ENCODE data around the gene MLLT6.
"Not testable (repeated sequence)": the region's sequence is repeated elsewhere in the genome, so short reads cannot be mapped to it uniquely, and the experiment has no call there.

MLLT6 gene

DNA sequence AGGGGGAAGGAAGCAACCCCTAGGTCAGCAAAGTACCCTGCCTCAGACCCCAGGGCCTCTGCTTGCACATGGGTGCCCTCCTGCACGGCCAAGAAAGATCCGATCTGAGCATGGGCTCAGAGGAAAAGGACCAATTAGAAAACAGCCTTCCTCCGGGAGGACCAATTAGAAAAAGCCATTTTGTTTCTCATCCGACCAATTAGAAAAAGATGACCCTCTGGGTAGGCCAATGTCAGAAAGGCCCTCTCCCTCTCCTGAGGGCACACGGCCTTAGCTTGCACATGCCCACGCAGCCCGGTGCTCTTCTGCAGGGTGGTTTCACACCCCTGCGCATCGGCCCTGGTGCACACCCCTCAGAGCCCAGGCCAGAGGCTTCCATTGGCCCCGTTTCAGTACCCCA lies 20.0 kb downstream of the MLLT6 start:
- in situ Hi-C loops (cut with HindIII; ENCODE audit: low sequenced_read_pairs) = no loop called here

DNA sequence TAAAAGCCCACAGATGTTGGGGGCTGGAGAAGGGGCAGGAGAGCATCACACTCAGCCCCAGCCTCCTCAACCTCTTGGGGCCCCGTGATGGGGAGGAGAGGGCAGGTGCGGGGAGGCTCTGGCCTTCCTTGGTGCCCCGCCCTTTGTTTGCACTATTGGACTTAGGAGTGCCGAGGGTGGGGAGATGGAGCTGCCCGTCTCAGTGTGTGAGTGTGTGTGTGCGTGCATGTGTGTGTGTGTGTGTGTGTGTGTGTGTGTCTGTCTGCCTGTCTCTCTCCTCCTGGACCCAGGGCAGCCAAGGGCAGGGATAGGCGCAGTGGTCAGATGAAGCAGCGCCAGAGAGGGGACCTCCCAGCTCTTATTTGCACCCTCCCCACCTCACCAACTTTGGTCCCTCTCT lies 21.1 kb downstream of the MLLT6 start:
- in situ Hi-C loops (cut with HindIII; ENCODE audit: low sequenced_read_pairs) = not testable (repeated sequence)

DNA sequence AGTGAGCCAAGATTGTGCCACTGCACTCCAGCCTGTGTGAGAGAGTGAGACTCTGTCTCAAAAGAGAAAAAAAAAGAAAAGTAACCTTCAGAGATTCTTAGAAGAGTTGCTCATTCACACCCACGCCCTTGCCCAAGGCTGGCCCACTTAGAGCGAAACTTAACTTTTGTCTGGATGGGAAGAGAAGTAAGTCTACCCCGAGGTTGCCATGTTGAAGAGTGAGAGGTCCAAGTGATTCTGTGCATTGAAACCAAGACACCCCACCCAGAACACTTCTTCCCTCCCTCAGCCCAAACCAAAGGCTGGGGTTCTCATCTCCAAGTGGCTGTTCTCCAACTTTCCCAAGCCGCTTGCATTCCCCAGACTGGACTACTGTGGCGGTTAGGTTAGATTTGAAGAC lies 22.7 kb downstream of the MLLT6 start:
- in situ Hi-C loops (cut with HindIII; ENCODE audit: low sequenced_read_pairs) = no loop called here

DNA sequence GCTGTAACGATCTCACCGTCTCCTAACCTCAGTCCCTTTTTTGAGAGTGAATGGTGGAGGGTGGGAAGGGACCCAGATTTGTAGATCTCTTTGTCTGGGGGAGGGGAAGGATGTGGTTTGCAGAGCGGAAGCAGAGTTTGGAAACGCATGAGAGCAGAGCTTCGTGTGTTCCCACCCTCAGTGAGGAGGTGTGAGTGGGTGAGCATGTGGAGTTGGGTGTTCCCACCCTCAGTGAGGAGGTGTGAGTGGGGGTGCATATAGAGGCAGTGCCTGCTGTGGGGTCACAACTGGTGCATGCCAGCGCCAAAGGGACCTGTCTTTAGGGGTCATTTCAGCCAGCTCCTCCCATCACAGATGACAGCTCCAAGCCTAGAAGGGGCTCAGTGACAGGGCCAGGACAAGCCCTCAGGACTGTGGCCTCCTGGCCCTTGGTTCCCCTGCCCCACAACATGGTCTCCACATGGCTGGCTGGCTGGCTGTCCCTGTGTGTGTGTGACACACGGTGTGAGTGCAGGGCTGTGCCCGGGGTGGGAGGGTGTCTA lies 23.3 kb downstream of the MLLT6 start:
- in situ Hi-C loops (cut with HindIII; ENCODE audit: low sequenced_read_pairs) = no loop called here

DNA sequence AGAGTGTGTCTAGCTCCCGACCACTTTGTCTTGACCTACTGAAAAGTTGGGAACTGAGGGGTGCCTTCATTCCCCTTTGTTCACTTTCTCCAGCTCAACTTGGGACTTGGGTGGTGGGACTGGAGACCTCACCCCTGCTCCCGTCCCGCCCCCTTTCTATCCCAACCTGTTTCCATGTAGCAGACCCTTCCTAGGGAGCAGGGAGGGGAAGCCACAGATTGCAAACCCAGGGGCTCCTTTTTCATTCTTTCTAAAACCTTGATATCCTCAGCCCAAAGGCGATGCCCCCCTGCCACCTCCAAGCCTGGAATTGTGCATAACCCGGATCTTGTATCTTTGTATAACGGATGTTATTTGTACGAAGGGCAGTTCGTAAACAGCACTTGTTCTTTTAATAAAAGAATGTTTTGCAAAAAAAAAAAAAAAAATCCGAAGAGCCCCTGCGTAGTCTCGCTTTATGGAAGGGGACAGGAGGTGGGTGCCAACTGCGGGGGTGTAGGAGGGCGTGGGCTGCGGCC lies 24.4 kb downstream of the MLLT6 start:
- in situ Hi-C loops (cut with HindIII; ENCODE audit: low sequenced_read_pairs) = no loop called here

DNA sequence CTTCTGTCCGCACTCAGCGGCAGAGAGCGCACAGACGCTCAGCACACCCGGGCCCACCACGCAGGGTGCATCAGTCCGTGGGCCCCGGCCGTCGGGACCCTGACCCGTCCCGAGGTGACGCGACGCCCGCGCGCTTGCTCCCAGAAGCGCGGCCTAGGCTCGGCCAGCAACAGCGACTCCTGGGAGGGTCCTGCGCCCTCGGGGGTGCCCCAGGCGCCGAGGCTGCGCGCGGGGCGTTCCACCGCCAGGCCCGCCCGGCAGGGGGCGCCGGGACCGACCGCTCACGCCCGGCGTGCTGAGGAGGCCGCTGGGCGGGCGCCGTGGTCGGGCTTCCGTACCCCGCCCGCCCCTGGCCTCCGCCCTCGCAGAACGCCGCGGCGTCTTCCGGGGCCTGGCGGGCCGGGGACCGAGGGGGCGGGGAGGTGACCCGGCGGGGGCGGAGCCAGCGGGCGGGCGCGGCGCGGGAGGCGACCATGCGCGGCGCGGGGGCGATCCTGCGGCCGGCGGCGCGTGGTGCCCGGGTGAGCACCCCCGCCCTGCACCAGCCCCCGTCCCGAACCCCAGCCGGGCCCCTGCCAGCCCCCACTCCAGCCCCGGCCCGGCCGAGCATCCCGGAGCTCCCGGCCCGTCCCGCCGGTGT lies 24.9 kb downstream of the MLLT6 start, which contains the start of gene CISD3:
CISD3 (plus strand) TSS at position 456 of the 640 bp plus-strand sequence; CDS start at position 474, 18 bp downstream.
- in situ Hi-C loops (cut with HindIII; ENCODE audit: low sequenced_read_pairs) = no loop called here

DNA sequence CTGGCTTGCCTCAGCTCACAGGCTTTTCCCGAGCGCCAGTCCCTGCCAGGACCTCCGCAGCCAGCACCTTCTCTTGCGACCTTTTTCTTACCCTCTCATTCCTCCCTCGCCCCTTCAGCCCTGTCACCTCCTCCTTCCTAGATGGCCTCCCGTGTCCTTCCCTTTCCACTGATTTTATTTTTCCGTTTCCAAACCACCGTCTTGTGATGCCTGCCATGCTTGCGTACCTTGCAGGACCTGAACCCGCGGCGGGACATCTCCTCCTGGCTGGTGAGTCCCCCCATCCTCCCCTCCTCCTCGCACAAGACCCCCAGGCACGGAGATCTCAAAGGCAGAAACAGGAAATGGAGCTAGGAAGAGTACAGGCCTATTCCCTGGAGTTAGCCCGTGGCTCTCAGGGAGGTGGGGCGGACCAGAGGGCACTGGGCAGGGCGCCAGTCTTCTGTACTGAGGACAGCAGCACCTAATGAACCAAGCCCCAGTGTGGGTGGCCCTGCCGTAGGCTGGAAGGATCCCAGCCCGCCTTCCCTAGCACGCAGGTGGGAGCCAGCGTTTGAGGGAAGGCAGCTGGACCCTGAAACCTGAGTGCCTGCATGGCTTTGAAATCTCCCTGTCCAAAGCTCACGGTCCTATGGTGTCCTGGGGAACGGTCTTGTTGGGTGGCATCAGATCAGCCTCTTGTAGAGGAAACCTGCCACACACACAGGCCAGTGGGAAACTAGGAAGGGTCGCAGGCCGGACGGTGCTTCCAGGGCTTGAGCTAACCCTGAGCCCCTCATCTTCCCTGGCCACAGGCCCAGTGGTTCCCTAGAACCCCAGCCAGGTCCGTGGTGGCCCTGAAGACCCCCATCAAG lies 25.7 kb downstream of the MLLT6 start:
- in situ Hi-C loops (cut with HindIII; ENCODE audit: low sequenced_read_pairs) = no loop called here

DNA sequence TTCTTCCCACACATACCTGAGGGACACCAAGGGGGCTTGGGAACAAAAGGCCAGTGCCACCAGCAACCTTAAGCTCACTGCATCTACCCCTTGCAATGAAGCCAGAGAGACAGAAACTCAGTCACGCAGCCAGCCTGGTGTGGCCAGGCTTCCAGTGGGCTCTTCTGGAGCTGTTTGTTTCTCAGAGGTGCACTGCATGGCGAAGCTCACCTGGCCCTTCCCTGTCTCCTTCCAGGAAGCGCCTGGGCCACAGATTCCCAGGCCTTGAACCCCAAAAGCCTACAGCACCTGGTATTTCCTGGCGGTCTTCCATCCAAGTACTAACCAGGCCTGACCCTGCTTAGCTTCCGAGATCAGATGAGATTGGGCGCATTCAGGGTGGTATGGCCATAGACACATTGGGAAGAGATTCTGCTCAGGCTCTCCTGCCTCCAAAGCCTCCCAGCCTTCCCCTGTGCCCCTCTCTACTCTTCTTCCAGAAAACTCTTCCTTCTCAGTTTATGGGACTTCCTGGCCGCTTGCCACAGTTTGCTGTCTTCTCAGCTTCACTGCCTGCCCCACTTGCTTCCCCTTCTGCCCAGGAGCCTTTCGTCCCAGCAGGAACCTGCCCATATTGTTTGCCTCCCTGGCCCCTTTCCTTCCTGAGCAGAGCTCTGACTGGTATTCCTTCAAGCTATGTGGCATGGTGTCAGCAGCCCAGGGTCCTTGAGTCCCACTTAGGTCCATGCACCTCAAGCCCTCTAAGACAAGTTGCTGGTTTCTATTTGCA lies 26.6 kb downstream of the MLLT6 start:
- in situ Hi-C loops (cut with HindIII; ENCODE audit: low sequenced_read_pairs) = no loop called here

DNA sequence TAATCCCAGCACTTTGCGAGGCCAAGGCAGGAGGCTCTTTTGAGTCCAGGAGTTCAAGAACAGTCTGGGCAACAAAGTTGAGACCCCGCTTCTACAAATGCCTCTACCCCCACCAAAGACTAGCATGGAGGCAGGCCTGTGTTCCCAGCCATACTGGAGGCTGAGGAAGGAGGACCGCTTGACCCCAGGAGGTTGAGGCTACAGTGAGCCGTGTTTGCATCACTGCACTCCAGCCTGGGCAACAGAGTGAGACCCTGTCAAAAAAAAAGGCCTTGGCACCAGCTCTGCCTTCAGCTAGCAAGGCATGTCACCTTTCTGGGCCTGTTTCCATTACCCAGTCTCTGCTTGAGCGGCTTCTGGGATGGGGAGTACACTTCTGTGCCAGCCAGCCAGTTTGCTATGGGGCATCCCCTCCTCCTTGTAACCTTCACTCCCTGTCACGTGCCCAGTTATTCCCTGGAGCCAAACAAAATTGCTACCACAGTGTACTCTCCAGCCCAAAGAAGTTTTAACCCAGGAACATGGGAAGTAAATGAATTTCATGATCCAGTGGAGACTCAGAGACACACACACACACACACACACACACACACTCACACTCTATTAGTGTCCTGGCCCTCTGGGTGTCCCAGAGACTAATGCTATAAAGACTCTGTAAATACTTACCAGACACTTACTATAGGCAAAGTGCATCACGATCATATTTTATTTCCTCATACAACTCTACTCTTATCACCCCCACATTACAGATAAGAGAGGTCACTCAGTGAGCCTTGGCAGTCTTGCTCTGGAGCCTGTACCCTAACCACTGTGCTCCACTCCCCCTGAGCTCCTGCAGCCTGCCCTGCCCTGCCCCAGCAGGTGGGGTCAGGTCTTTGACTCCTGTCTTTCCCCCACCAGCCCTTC lies 27.6 kb downstream of the MLLT6 start:
- in situ Hi-C loops (cut with HindIII; ENCODE audit: low sequenced_read_pairs) = no loop called here

DNA sequence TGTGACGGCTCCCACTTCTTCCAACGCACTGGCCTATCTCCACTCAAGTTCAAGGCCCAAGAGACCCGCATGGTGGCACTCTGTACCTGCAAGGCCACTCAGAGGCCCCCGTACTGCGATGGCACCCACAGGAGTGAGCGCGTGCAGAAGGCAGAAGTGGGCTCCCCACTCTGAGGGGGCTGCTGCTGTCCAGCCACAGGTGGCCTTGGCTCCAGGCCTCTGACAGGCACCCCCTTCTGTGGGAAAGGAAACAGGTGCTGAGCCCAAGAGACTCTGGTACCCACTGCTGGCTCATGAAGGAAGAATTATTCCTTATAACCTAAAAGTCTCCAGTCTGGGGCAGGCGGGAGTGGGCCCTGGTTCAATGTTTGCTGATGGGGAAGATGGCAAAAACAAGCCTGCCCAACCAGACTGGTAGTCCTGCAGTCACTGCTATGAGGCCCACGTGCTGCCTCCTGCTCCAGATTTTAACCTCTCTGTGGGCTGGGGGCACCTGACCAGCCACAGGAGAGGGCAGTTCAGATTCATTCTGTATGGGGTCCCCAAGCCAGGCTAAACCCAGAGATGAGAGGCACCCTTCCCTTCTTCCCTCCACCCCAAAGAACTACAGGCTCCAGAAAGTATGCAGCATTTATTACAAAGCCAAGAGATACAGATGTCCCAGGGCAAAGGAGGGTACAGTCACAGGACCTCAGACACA lies 28.4 kb downstream of the MLLT6 start:
- in situ Hi-C loops (cut with HindIII; ENCODE audit: low sequenced_read_pairs) = no loop called here

DNA sequence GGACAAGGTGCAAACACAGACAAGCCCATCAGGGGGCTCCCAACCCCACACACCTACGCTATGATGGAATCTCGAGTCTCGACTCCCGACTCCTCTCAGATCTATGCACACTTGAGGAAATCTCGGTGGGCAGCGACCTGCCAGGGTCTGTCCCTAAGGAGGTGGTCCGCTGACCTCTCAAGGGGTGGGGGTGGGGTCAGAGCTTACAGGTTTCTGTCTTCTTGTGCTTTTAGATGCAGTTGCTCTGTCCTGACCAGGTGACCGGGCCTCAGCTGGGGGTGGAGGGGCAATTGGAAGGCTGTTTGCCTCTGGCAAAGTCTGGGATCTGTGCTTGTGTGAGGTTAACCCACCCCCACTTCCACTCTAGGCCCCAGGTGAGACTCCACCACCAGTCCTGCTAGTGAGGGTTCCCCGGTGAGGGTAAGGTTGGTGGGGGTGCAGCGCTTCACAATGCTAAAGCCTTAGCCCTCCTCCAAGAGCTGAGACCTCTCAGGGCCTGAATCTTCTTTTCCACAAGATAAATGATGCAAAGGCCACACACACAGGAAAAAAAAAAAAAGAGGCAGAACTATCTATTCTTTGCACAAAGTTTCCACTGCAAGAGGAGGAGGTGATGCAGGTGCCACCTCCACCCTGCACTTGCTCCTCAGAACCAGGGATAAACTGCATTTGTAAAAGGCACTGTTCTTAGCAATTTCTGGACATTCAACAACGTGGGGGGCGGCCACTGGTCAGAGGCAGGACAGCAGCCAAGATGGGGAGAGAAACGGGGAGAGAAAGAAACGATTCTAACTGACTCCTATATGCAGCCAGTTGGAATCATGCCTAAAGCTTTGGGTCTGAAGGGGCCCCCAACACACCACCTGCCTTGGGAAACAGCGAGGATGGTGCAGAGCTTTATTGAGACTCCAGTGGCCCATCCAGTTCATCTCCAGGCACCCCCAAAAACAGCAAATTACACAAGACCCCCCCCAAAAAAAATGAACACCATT lies 29.2 kb downstream of the MLLT6 start:
- in situ Hi-C loops (cut with HindIII; ENCODE audit: low sequenced_read_pairs) = no loop called here

DNA sequence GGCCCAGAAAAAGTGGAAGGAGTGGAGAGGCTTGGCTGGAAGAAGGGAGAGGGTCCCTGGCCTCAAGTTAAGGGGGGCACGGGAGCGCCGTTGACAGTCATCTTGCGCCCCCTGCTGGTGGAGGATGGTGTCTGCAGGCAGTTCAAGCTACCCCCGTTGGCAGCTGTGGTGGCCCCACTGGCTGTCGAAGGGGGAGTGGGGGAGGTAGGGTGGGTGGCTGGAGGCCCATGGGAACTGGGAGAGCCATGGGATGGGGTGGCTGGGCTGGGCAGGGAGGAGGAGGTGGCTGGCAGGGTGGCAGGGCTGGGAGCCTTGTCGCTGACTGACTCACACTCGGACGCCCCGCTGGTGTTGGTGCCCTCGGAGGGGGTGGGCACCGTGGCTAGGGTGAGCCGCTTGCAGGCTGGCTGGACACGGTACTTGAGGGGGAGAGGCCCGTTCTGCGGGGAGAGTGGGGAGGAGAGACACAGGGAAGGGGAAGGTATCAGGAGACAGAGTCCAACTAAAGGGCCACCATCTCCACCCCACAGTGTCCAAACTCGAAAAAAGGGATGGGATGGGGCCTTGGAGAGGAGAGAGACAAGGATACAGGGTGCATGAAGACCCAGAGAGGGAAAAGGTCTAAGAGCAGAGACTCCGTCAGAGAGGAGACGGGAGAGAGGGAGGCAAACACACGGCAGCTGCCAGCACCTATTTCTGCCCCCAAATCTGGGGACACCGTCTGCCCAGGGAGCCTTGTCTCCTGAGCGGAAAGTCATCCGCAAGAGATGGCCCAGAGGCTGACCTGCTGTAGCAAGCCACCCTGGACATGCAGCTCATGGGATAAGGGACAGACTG lies 30.3 kb downstream of the MLLT6 start:
- in situ Hi-C loops (cut with HindIII; ENCODE audit: low sequenced_read_pairs) = no loop called here

DNA sequence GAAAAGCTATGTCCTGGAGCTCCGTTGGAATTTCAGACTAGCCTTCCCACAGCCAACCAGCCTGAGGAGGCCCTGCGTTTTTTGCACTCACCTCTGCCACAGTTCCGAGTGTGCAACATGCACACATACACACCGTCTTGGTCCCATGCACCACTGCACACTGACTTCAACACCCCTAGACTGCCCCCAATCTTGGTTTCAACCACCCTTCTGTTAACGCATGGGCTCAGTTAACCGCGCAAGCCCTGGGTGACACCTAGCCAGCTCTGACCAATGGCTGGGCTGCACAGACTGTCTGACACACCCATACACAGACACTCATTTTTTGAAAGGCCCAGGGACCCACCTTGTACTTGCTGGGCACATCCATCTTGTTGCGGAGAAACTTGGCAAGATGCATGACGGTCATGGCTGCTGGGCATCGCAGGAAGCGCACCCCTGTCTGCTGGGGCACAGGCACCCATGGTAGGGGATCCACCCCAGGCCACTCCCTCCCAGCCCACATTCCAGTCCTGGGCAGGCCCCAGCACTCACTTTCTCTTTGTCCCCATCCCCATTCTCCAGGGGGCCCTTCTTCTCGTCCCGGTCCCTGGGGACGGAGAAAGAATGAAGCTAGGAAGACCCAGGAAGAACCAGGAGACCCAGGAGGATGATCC lies 33.1 kb downstream of the MLLT6 start:
- in situ Hi-C loops (cut with HindIII; ENCODE audit: low sequenced_read_pairs) = no loop called here

DNA sequence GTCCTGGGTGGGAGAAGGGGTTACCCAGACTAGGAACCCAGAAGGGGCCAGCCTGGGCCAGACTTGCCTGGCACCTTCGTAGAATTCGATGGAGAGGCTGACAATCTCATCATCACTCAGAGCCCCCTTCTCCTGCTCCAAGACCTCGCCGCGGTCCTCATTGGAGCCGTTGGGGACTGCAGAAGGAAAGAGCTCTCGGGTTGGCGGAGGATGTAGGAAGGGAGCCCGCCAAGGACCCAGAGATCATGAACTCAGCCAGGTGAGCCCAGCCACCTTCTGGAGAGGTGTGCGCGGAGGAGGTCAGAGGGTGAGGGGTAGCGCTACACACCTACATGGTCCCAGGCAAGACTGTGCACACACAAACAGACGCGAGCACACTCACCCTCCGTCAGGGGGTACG lies 33.6 kb downstream of the MLLT6 start:
- in situ Hi-C loops (cut with HindIII; ENCODE audit: low sequenced_read_pairs) = no loop called here

DNA sequence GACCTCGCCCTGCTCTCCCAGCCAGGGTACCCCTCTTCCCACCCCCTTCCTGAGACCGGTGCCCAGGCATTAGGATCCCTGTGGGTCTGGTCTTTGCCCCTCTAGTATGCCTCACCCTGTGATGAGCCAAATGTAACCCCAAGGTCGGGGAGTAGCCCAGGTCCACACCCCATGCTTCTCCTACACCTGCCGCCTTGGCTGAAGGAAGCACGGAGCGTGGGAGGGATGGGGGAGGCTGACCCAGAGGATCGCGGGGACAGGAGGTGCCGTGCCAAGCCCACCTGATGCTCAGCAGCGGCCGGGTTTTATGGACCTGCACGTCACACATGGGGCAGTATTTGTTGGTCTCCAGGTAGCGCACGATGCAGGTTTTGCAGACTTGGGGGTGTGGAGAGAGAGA lies 34.2 kb downstream of the MLLT6 start:
- in situ Hi-C loops (cut with HindIII; ENCODE audit: low sequenced_read_pairs) = no loop called here

DNA sequence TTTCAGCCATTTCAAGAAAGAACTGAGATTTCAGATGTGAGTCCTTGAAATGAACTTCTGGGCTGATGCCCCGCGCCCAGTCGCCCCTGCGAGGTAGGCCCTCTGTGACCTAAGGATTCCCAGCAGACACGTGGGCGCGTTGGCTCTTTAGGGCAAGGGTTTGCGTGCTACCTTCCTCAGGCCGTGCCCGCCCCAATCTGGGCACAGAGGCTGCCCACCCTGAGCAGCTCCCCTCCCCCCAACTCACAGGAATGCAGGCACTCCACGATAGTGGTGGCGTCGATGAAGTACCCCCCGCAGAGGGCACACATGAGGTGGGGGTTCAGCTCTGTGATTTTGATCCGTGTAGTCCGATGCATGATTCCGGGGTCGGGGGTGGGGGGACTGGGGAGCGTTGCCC lies 35.0 kb downstream of the MLLT6 start:
- in situ Hi-C loops (cut with HindIII; ENCODE audit: low sequenced_read_pairs) = no loop called here

DNA sequence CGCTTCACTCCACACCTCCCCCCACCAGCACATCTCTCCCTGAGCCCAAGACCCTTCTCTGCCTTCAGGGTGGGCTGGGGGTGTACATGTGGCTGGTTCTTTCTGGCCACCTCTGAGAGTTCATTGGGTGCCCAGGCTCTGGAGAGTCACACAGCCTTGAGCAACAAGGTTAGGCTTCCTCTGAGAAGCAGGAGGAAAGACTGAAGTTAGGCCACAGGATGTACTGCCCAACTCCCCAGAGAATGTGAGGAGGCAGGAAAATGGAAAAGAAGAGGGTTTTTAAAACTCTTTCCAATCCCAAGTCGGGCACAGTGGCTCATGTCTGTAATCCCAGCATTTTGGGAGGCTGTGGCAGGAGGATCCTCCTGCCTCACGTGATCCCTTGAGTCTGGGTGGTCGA lies 35.7 kb downstream of the MLLT6 start:
- in situ Hi-C loops (cut with HindIII; ENCODE audit: low sequenced_read_pairs) = no loop called here

Measured in DLD1 (cell line).